ENCODE measurements around the gene SYNGR3.
A peak's percentile ranks its signal among the peaks of the same experiment; 100 is the strongest.
"Not testable (repeated sequence)": the region's sequence is repeated elsewhere in the genome, so short reads cannot be mapped to it uniquely, and the experiment has no call there.

The SYNGR3 gene

GRCh38 chr16:2030036-2030435, 40.3 kb downstream of the SYNGR3 start:
- DNase-seq = no peak

GRCh38 chr16:2031081-2031577, 41.4 kb downstream of the SYNGR3 start:
- DNase-seq = no peak

GRCh38 chr16:2032285-2033056, 42.7 kb downstream of the SYNGR3 start:
- DNase-seq = no peak

GRCh38 chr16:2033057-2033908, 43.5 kb downstream of the SYNGR3 start:
- DNase-seq = peak; percentile 82

GRCh38 chr16:2033909-2034695, 44.3 kb downstream of the SYNGR3 start:
- not testable (repeated sequence) for DNase-seq

GRCh38 chr16:2034696-2035430, 45.1 kb downstream of the SYNGR3 start:
- DNase-seq = no peak

- peak; percentile 81 for DNase-seq
Observed at GRCh38 chr16:2035431-2036199, 45.8 kb downstream of the SYNGR3 start.

- DNase-seq = peak; percentile 22
Observed at GRCh38 chr16:2036200-2036966, 46.6 kb downstream of the SYNGR3 start.

GRCh38 chr16:2037115-2037514, 47.3 kb downstream of the SYNGR3 start:
- no peak for DNase-seq

- DNase-seq = peak; percentile 42
Observed at GRCh38 chr16:2037647-2038381, 48.0 kb downstream of the SYNGR3 start.

GRCh38 chr16:2038382-2039231, 48.8 kb downstream of the SYNGR3 start:
- peak; percentile 66 for DNase-seq

GRCh38 chr16:2039274-2040031, 49.7 kb downstream of the SYNGR3 start:
- peak; percentile 82 for DNase-seq

- no peak for DNase-seq
Observed at GRCh38 chr16:2040041-2040786, 50.4 kb downstream of the SYNGR3 start.

- DNase-seq = peak; percentile 80
Observed at GRCh38 chr16:2040787-2041522, 51.2 kb downstream of the SYNGR3 start.

GRCh38 chr16:2042171-2042985, 52.6 kb downstream of the SYNGR3 start:
- DNase-seq = no peak
